Measurements from ENCODE around the gene ICAM3.

GRCh38 chr19:10321417-10321797 is 18.0 kb downstream of the ICAM3 start:
- TF ChIP-seq GATA2 (IDR thresholded peaks at IDR 0.05; ENCODE audit: low read depth, low read length) (no peak), GATA3 (IDR thresholded peaks at IDR 0.05; ENCODE audit: low read depth, low read length) (no peak)

All from SH-SY5Y (cell line).